ENCODE measurements around the gene YJEFN3.

YJEFN3 gene

GRCh38 chr19:19558055-19558454 lies 29.3 kb downstream of the YJEFN3 start:
- DNase-seq = no peak

GRCh38 chr19:19558636-19559035 lies 29.9 kb downstream of the YJEFN3 start:
- DNase-seq = no peak

GRCh38 chr19:19559931-19560330 lies 31.2 kb downstream of the YJEFN3 start:
- no peak for DNase-seq

- DNase-seq = no peak
Measured at GRCh38 chr19:19561946-19562664, 33.4 kb downstream of the YJEFN3 start.

GRCh38 chr19:19562665-19563347 lies 34.1 kb downstream of the YJEFN3 start:
- DNase-seq = no peak

- no peak for DNase-seq
Measured at GRCh38 chr19:19563348-19563848, 34.7 kb downstream of the YJEFN3 start.

- no peak for DNase-seq
Measured at GRCh38 chr19:19566306-19566705, 37.6 kb downstream of the YJEFN3 start.

- no peak for DNase-seq
Measured at GRCh38 chr19:19567391-19567790, 38.7 kb downstream of the YJEFN3 start.

GRCh38 chr19:19568802-19569756 lies 40.4 kb downstream of the YJEFN3 start:
- no peak for DNase-seq

- no peak for DNase-seq
Measured at GRCh38 chr19:19570571-19570970, 41.9 kb downstream of the YJEFN3 start.

- no peak for DNase-seq
Measured at GRCh38 chr19:19571071-19571786, 42.5 kb downstream of the YJEFN3 start.

- DNase-seq = no peak
Measured at GRCh38 chr19:19575411-19575810, 46.7 kb downstream of the YJEFN3 start.

- DNase-seq = no peak
Measured at GRCh38 chr19:19578252-19578651, 49.5 kb downstream of the YJEFN3 start.

- no peak for DNase-seq
Measured at GRCh38 chr19:19579533-19580361, 51.0 kb downstream of the YJEFN3 start.

GRCh38 chr19:19580418-19580817 lies 51.7 kb downstream of the YJEFN3 start:
- DNase-seq = no peak

- no peak for DNase-seq
Measured at GRCh38 chr19:19581391-19581790, 52.7 kb downstream of the YJEFN3 start.

GRCh38 chr19:19582471-19582870 lies 53.8 kb downstream of the YJEFN3 start:
- no peak for DNase-seq

GRCh38 chr19:19584356-19584755 lies 55.6 kb downstream of the YJEFN3 start:
- no peak for DNase-seq

Measured in C1 segment of cervical spinal cord (tissue), 14 donors.